M059J (cell line): Measurements from ENCODE around the gene HLCS. TPM values are rescaled to one million over a fixed set of nuclear protein-coding genes. Genes with fewer than 3 reads are reported as not detected.

Experiments used
- DNase-seq: peaks from one replicate; pipeline ENCODE4 v3.0.0-alpha.2; 2012; ENCODE audit warnings: low read depth
- total RNA-seq: library from RNA; depleted of rRNA; stranded (reverse); fragments of >200 nt; shearing (Covaris generic); gene quantifications from 2 replicates; pipeline ENCODE4 v1.2.3, GENCODE V29; 2014

Gene HLCS
- total RNA-seq, 1 experiment from 2014 or later: 22.9 TPM

DNA sequence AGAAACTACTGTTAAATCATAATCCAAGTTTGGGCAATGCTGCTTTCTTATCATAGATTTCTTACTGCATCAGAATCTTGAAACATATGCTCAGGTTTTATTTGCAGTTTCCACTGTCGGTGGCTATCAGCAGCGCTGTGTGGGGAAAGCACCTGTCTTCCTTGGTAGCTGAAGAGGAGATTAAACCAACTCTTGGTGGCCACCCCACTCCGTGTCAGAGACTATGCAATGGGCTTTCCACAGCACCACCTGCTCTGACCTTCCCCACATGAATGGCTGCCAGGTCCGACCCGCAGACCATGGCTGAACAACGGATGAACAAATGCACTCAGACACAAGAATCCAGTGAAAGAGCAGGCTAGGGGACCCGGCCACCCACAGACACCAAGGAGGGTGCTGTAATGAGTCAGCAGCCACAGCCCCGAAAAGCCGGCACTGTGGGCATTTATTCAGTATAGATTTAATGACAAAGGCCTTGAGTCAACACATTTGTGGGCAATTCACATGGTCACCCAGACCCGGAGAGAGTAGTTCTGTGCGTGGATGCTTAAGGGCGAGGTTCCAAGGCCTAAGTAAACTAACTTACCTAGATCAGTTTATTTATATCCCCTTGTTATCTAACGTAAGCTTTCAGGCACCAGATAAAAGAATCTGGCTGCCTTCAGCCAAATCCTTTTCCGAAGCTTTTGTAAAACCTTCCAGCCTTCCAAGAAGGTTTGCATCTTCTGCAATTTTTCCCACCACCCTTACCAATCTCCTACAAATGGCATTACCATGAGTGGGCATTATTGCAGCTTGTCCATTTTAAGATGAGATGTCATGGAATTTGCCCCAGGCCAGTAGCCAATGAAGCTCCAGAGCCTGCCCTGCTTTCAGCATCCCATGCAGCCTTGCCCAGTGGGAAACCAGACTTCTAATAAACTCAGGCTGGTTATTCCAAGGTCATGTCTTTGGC lies 82.7 kb downstream of the HLCS start:
- peak; percentile 69 for DNase-seq

DNA sequence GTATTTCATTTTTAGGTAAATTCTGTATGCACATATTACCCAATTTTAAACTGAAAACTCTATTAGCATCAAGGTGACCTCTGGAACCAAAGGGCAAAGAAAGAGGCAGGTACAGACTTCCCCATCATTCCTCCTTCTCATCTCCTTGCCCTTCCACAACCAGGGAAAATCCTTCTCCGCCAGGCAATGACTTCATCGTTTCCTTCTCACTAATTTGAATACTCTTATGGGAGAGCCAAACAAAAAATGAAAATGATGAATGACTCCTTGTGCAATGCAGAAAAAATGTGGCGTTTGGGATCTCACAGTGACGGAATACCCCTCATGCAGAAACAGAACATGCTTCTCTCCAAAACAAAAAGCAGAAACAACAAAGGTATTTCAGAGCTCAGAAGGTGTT lies 83.7 kb downstream of the HLCS start:
- no peak for DNase-seq

GRCh38 chr21:36881228-36881627 lies 85.2 kb downstream of the HLCS start:
- no peak for DNase-seq

DNA sequence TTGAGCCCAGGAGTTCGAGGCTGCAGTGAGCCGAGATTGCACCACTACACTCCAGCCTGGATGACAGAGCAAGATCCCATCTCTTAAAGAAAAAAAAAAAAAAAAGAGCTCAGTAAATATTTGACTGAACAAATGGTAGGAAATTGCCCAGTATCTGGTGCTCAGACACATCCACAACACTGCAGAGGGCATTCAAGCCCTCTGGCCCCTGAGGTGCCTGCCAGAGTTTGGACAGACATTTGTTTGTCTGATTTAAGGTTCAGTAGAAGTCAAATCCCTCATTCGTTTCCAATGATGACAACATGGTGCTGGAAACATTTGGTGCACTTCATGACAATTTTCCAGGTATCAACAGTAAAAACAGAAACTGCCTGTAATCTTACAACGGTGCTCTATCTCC lies 86.6 kb downstream of the HLCS start:
- no peak for DNase-seq

DNA sequence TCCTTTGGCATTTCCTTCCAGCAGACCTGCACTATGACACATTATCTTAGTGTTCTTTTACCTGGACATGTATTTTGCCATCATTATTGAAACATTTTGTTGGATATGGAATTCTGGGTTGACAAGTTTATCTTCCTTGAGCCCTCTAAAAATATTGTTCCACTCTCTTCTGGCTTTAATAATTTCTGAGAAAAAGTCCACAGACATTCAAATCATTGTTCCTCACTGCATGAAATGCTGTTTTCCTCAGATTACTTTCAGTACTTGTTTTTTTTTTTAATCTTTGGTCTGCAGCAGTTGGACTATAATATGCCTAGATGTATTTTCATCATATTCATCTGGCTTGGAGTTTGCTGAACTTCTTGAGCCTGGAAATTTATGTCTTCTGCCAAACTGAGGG lies 88.7 kb downstream of the HLCS start:
- DNase-seq: no peak

DNA sequence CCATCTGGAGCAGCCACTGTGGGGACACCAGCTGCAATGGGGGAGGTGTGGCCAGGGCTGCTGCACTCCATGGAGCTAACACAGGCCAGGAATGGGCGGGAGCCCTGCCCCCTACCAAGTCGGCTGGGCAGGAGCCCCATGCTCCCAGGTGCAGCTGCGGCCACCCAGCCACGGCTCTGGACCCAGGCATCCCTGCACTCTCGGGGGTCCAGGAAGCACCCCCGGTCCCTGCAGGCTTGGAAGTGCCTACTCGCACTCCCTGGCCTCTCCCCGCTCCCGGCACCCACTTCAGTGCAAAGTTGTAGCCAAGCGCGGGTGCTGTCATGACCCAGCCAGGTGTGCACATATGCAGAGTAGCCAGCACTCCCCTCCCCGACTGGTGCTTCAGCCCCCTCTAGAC lies 91.8 kb downstream of the HLCS start:
- no peak for DNase-seq

DNA sequence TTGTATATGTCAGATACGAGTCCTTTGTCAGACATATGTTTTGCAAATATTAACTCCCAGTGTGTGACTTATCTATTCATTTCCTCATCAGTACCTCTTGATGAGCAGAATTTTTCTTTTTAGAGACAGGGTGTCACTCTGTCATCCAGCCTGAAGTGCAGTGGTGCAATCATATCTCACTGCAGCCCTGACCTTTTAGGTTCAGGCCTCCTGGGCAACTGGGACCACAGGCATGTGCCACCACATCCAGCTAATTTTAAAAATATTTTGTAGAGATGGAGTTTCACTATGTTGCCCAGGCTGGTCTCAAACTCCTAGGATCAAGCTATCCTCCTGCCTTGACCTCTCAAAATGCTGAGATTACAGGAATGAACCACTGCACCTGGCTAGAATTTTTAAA lies 93.0 kb downstream of the HLCS start:
- DNase-seq: peak; percentile 50

DNA sequence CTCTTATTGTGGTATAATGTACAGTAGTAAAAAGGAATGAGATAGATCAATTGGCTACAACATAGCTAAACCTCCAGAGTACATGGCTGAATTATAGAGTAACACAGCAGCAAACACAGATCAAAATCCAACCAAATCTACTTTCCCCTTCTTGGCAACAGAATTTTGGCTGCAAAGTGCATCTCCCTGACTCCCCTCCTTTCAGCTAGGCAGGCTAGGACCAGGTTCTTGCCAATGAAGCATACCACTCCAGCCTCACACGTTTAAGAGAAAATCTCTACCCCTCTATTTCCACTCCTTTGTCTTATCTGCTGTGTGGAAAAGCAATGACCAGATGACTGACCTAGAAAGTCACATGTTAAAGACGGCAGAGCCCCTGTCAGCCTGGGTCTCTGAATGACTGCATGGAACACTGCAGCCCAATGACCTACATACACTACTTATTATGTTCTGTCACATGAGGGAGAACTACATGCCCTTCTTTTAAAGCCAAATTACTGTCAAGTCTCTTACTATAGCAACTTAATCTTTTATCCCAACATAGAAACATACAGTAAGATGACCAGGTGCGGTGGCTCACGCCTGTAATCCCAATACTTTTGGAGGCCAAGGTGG lies 99.1 kb downstream of the HLCS start:
- no peak for DNase-seq

DNA sequence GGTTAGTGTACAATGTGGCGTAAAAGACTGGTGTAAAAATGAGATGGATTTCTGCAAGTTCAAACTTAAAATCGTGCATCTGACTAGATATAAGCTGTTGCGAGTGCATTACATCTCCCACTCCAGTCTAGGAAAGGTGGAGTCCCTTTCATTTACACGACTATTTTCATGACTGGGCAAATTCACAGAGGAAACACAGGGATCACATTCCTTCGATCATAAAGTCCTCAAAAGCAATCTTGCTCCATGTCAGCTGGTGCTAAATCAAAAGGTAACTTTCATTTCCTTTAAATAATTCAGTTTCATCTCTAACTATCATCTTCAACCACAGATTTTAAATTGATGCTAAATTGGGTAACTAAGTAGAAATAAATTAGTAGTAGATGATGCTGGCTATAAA lies 100.0 kb downstream of the HLCS start:
- DNase-seq: no peak

DNA sequence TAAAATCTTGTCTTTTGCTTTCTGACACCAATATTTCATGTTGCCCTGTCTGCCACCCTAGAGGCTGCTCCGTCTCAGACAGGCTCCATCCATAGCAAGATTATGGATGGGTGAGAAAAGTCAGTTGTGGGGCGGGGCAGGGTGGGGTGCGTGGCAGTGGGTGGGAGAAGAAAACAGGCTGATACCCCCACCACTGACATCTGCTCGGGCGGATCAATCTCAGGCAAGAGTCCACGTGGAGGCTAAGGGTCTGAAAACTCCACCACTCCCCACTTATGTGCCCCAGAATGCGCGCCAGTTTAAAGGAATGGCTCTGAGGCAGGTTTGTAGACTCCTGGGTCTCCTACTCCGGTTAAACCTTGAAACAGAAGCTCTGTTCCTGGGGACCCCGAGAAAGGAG lies 101.5 kb downstream of the HLCS start:
- no peak for DNase-seq

DNA sequence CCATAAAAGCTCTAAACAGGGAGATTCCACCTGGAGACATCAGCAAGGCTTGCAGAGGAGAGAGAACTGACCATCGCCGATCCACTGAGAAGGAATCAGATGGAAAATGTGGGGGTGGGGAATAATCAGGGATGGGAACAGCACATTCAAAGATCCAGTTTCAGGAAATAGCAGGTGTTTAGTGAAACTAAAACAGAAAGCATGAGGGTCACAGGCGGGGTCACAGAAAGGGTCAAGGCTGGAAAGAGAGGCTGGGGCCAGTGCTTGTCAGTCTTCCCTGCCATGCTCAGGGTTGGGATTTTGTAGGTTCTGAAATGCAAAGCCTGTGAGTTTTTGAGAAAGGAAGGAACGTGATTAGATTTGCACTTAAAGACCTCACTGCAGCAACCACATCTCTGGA lies 103.2 kb downstream of the HLCS start:
- no peak for DNase-seq

- no peak for DNase-seq
These were observed 104.7 kb downstream of the HLCS start for GRCh38 chr21:36861595-36862323.

GRCh38 chr21:36860736-36861594 lies 105.5 kb downstream of the HLCS start:
- peak; percentile 90 for DNase-seq

DNA sequence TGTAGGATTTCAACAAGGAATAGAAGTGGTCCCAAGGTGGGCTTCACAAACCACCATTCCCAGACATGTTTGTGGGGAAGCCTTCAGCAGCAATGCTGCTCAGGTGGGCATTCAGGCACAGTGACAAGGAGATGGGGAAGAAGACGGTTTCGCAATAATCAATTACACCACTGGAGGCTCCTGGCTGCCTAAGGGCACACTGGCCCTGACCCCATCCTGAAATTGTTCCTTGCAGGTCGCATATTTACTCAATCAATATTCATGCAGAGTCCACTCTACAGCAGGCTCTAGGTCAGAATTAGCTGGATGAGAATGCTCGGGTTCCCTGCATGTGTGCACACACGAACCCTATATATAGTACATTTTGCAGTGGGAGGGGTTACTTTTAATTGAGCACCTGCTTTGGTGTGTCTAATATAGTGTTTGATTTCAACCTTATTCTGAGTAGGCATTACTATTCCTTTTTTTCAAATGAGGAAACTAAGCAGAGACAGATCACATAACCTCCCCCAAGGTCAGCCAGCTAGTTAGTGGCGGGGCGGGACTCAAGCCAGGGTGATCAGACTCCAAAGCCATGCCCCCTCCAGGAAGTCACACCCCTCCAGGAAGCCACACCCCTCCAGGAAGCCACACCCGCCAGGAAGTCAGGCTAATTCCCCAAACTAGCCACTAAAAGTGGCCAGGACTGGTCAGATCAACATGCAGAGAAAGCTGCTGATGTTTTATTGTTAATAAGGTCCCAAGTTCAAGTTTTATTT lies 106.5 kb downstream of the HLCS start:
- peak; percentile 82 for DNase-seq

GRCh38 chr21:36858320-36858957 lies 108.0 kb downstream of the HLCS start:
- no peak for DNase-seq

- DNase-seq: no peak
These were observed 109.8 kb downstream of the HLCS start for GRCh38 chr21:36856643-36857042.

- DNase-seq: peak; percentile 36
These were observed 112.1 kb downstream of the HLCS start for GRCh38 chr21:36854391-36854790.

GRCh38 chr21:36852864-36853263 lies 113.6 kb downstream of the HLCS start:
- DNase-seq: no peak

- DNase-seq: no peak
These were observed 114.2 kb downstream of the HLCS start for GRCh38 chr21:36852293-36852692.

GRCh38 chr21:36851121-36851520 lies 115.3 kb downstream of the HLCS start:
- DNase-seq: no peak
